Adipocyte (in vitro differentiated cells): ENCODE results near the gene S1PR2.

Experiments used
- DNase-seq: peaks from one replicate; pipeline ENCODE4 v3.0.0-alpha.2; 2015; ENCODE audit warnings: low read depth
- H3K27me3 ChIP-seq: replicated peaks from 2 replicates; pipeline ENCODE4 v1.7.0; 2013; ENCODE audit warnings: mild to moderate bottlenecking, low read length, moderate library complexity; ENCODE audit not compliant: control insufficient read depth, insufficient read depth
- H3K36me3 ChIP-seq: 2 replicates; pipeline ENCODE4 v1.7.0; 2013; ENCODE audit warnings: low read length, mild to moderate bottlenecking, moderate library complexity; ENCODE audit not compliant: control insufficient read depth, insufficient read depth, severe bottlenecking
- H3K4me1 ChIP-seq: 2 replicates; pipeline ENCODE4 v1.7.0; 2013; ENCODE audit warnings: mild to moderate bottlenecking, low read length, moderate library complexity; ENCODE audit not compliant: control insufficient read depth, insufficient read depth
- H3K4me3 ChIP-seq: 2 replicates; pipeline ENCODE4 v1.7.0; 2013; ENCODE audit warnings: mild to moderate bottlenecking, low read length, moderate library complexity
- H3K9ac ChIP-seq: 2 replicates; pipeline ENCODE4 v1.7.0; 2013; ENCODE audit warnings: mild to moderate bottlenecking, low read length, moderate library complexity
- H3K9me3 ChIP-seq: 2 replicates; pipeline ENCODE4 v1.7.0; 2013; ENCODE audit warnings: mild to moderate bottlenecking, low read length, moderate library complexity; ENCODE audit not compliant: control insufficient read depth

Gene S1PR2, protein sequence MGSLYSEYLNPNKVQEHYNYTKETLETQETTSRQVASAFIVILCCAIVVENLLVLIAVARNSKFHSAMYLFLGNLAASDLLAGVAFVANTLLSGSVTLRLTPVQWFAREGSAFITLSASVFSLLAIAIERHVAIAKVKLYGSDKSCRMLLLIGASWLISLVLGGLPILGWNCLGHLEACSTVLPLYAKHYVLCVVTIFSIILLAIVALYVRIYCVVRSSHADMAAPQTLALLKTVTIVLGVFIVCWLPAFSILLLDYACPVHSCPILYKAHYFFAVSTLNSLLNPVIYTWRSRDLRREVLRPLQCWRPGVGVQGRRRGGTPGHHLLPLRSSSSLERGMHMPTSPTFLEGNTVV

DNA sequence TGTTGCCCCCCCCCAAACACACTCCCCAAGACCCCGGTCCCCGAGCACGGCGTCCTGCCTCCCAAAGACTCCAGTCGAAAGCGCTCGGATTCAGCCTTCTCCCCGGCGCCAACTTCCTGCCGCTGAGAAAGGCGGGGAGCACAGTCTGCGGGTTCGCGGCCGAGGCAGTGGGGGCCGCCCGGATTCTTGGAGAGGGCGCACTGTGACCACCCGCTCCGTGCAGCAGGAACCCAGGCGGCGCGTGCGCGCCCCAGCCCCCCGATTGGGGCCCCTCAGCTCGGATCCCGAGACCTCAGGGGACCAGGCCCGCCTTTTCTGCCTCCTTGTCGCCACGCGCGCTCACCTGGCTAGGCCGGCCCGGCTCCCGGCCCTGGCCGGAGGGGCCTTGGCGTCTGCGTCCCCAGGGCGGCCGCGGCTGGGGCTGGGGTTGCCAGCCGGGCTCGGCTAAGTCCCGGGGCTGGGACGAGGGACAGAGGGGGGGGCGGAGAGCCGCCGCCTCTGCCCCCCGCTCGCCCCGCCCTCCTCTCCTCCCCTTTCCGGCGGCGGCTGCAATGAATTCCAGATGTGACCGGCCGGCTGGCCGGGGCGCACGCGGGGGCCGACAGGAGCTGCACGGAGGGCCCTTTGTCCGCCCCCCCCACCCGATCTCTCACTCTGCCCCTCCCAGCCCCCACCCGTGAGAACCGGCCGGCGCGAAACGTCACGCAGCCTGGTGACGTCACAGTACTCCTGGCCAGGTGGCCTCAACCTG, at the start of gene S1PR2:
S1PR2 (minus strand) TSS at position 471 of the 751 bp plus-strand sequence. CDS start 6,426 bp downstream, outside the sequence.
- Histone ChIP-seq H3K4me1 (peaks cover 21% of the 10 kb centered on the region), H3K9me3 (no peaks in the 10 kb centered on the region), H3K9ac (peak within 1 kb of the TSS; percentile 96), H3K4me3 (peak within 1 kb of the TSS; percentile 92), H3K36me3 (no peaks in the 10 kb centered on the region), H3K27me3 (no peaks in the 10 kb centered on the region)
- DNase-seq = peak; percentile 92

DNA sequence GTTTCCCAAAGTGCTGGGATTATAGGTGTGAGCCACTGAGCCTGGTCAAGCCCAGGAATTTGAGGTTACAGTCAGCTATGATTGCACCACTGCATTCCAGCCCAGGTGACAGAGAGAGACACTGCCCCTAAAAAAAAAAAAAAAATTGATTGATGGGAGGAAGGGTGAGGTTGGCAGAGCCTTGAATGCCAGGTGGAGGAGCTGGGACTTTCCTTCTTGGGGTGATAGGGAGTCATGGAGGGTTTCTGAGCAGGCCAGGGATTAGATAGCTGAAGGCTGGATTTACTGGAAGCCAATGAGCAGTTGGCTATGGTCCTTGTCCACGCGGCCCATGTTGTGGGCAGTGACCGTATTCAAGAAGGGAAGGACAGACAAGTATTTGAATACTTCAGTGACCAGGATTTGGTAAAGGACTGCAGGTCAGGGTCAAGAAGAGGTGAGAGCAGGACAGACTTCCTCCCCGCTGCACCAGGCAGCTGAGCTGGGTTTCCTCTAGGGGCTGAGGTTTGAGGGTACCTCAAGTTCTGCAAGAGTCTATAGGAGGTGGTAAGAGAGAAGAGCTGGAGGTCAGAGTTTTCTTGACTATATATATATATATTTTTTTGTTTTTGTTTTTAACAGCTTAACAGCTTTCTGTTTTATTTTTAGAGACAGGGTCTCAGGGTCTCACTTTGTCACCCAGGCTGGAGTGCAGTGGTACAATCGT, 48.8 kb upstream of the S1PR2 start:
- peaks cover 5% of the 10 kb centered on the region for H3K36me3 ChIP-seq
- no peaks in the 10 kb centered on the region for H3K27me3 ChIP-seq
- no peak for DNase-seq
- no peaks in the 10 kb centered on the region for H3K4me1 ChIP-seq
- no peaks in the 10 kb centered on the region for H3K9me3 ChIP-seq
- H3K4me3 ChIP-seq = no peak overlapping the region
- H3K9ac ChIP-seq = no peak overlapping the region

DNA sequence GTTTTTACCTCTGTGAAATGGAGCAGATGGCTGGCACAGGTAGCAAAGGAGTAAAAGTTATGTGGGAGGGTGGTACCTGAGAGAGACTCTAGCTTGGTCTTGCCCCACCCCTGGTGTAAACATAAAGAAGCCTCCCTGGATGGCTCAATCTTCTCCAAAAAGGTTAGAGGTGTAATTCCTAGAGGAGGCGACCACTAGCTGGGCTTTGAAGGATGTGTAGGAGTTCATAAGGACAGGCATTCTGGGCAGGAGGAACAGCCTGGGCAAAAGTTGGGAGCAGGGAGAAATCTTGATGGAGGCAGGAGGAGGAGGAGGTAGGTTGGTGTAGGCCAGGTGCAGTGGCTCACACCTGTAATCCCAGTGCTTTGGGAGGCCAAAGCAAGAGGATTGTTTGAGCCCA, 47.8 kb upstream of the S1PR2 start:
- H3K4me3 ChIP-seq = no peak overlapping the region
- no peak overlapping the region for H3K9ac ChIP-seq
- no peaks in the 10 kb centered on the region for H3K9me3 ChIP-seq
- no peak for DNase-seq
- H3K27me3 ChIP-seq = no peaks in the 10 kb centered on the region
- no peaks in the 10 kb centered on the region for H3K4me1 ChIP-seq
- H3K36me3 ChIP-seq = no peaks in the 10 kb centered on the region

DNA sequence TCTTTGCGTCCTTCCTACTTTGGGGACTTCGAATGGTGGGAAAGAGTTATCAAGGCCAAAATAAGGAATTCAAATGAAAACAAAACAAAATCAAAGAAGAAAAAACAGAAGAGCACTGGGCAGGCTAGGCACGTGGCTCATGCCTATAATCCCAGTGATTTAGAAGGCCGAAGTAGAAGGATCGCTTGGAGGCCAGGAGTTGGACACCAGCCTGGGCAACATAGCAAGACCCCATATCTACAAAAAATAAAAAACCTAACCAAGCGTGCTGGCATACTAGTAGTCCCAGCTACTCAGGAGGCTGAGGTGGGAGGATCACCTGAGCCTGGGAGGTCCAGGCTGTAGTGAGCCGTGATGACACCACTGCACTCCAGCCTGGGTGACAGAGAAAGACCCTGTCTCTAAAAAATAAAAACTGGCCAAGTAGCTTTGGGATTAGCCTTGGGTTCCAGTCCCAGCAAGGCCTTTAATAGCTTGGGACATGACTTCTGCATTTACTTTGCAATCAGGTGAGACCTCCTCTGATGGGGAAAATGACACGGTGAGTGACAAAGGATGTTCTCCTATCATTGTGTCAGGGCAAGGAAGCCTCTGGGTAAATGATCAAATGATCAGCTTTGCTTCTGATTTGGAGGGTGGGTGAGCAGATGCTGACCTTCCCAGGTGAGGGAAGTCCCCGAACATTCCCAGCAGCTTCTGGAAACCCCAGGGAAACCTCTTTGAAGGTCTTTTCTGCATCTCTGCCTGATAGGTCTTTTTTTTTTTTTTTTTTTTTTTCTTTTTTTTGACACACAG, 46.9 kb upstream of the S1PR2 start:
- Histone ChIP-seq H3K27me3 (no peaks in the 10 kb centered on the region), H3K9ac (no peak overlapping the region), H3K4me1 (no peaks in the 10 kb centered on the region), H3K36me3 (no peaks in the 10 kb centered on the region), H3K9me3 (no peaks in the 10 kb centered on the region), H3K4me3 (no peak overlapping the region)
- no peak for DNase-seq

DNA sequence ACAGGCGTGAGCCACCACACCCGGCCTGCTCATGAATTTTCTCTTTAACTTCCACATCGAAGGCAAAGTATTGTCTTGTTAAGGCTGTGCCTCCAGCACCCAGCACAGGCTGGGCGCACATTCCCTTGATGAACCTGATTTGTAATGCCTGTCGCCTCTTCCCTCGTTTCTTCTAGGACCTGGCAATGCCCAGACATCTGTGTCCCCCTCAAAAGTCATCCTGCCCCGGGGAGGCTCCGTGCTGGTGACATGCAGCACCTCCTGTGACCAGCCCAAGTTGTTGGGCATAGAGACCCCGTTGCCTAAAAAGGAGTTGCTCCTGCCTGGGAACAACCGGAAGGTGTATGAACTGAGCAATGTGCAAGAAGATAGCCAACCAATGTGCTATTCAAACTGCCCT, 43.5 kb upstream of the S1PR2 start:
- H3K27me3 ChIP-seq = no peaks in the 10 kb centered on the region
- no peaks in the 10 kb centered on the region for H3K36me3 ChIP-seq
- no peak for DNase-seq
- no peak overlapping the region for H3K4me3 ChIP-seq
- no peak overlapping the region for H3K9ac ChIP-seq
- H3K4me1 ChIP-seq = peaks cover 5% of the 10 kb centered on the region
- H3K9me3 ChIP-seq = no peaks in the 10 kb centered on the region

DNA sequence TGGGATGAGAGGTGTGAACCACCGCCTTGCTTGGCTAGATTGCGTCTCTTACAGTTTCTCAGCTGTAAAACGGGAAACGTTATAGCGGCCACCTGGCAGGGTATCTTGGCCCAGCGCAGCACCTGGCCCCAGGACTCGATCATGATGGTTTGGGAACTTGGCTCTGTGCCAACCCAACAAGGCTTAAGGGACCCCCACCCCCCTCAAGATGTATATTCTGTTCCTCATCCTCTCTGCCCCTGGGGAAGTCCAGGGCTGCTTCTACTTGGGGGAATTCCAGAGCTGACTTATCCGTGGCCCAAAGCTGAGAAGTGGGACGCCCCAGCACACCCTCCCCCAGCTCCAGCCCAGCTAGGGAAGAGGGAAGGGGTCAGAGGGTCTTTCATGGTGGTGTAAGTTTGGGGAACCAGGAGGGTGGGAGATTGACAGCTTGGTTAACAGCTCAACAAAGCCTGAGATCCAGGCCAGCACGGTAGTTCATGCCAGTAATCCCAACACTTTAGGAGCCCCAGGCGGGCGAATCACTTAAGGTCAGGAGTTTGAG, 40.5 kb upstream of the S1PR2 start:
- no peaks in the 10 kb centered on the region for H3K9me3 ChIP-seq
- H3K9ac ChIP-seq = peak overlapping the region; percentile 73
- no peaks in the 10 kb centered on the region for H3K27me3 ChIP-seq
- peak overlapping the region; percentile 75 for H3K4me3 ChIP-seq
- no peak for DNase-seq
- no peaks in the 10 kb centered on the region for H3K36me3 ChIP-seq
- H3K4me1 ChIP-seq = peaks cover 5% of the 10 kb centered on the region

DNA sequence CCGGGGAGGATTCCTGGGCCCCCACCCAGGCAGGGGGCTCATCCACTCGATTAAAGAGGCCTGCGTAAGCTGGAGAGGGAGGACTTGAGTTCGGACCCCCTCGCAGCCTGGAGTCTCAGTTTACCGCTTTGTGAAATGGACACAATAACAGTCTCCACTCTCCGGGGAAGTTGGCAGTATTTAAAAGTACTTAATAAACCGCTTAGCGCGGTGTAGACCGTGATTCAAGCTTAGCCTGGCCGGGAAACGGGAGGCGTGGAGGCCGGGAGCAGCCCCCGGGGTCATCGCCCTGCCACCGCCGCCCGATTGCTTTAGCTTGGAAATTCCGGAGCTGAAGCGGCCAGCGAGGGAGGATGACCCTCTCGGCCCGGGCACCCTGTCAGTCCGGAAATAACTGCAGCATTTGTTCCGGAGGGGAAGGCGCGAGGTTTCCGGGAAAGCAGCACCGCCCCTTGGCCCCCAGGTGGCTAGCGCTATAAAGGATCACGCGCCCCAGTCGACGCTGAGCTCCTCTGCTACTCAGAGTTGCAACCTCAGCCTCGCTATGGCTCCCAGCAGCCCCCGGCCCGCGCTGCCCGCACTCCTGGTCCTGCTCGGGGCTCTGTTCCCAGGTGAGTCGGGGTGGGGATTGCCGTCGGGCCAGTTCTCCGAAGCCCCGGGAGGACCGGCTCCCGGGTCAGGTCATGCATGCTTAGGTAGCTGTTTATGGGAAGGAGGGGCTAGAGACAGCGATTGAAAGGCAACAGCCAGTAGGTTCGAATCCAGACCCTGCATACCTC, 39.7 kb upstream of the S1PR2 start, which contains the start of gene ICAM1:
ICAM1 (plus strand) TSS at position 505 of the 779 bp plus-strand sequence; CDS start at position 545, 40 bp downstream.
- H3K9me3 ChIP-seq = no peaks in the 10 kb centered on the region
- peak within 1 kb of the TSS; percentile 75 for H3K4me3 ChIP-seq
- peak; percentile 33 for DNase-seq
- no peaks in the 10 kb centered on the region for H3K36me3 ChIP-seq
- H3K4me1 ChIP-seq = peaks cover 5% of the 10 kb centered on the region
- no peaks in the 10 kb centered on the region for H3K27me3 ChIP-seq
- H3K9ac ChIP-seq = peak within 1 kb of the TSS; percentile 73

DNA sequence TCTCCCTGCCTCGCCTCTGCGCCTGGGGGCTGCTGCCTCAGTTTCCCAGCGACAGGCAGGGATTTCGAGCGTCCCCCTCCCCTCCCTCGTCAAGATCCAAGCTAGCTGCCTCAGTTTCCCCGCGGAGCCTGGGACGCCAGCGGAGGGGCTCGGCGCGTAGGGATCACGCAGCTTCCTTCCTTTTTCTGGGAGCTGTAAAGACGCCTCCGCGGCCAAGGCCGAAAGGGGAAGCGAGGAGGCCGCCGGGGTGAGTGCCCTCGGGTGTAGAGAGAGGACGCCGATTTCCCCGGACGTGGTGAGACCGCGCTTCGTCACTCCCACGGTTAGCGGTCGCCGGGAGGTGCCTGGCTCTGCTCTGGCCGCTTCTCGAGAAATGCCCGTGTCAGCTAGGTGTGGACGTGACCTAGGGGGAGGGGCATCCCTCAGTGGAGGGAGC, 39.1 kb upstream of the S1PR2 start:
- Histone ChIP-seq H3K9ac (peak overlapping the region; percentile 73), H3K4me1 (peaks cover 5% of the 10 kb centered on the region), H3K36me3 (no peaks in the 10 kb centered on the region), H3K4me3 (peak overlapping the region; percentile 75), H3K27me3 (no peaks in the 10 kb centered on the region), H3K9me3 (no peaks in the 10 kb centered on the region)
- DNase-seq = no peak

DNA sequence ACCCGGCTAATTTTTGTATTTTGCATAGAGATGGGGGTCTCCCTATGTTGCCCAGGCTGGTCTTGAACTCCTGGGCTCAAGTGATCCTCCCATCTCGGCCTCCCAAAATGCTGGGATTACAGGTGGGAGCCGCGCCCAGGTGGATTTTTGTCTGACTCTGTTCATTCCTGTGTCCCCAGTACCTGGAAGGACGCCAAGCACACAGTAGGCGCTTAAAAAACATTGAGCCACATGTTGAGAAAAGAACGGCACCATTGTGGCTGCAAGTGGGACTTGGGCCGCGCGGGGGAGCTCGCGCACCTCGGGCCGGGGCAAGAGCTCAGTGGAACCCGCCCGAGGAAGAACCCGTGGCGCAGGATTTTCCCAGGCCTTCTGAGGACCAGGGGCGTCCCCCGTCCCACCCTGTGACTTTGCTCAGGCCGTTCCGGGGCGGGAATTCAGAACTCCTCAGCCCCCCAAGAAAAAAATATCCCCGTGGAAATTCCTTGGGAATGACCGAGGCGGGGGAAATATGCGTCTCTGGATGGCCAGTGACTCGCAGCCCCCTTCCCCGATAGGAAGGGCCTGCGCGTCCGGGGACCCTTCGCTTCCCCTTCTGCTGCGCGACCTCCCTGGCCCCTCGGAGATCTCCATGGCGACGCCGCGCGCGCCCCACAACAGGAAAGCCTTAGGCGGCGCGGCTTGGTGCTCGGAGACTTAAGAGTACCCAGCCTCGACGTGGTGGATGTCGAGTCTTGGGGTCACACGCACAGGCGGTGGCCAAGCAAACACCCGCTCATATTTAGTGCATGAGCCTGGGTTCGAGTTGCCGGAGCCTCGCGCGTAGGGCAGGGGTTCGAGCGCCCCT, 38.4 kb upstream of the S1PR2 start:
- H3K27me3 ChIP-seq = no peaks in the 10 kb centered on the region
- no peaks in the 10 kb centered on the region for H3K9me3 ChIP-seq
- H3K4me1 ChIP-seq = peaks cover 5% of the 10 kb centered on the region
- no peaks in the 10 kb centered on the region for H3K36me3 ChIP-seq
- DNase-seq = peak; percentile 90
- H3K4me3 ChIP-seq = peak overlapping the region; percentile 75
- H3K9ac ChIP-seq = peak overlapping the region; percentile 73
